IMR-90 (cell line): ENCODE results near the gene HS6ST3. TPM values are rescaled to one million over a fixed set of nuclear protein-coding genes. Genes with fewer than 3 reads are reported as not detected.

Source experiments
- ATAC-seq: fragments of 200-7000 bp; cut with Tn5 transposase; 2 replicates; pipeline ENCODE4 v1.9.1; 2020; ENCODE audit warnings: low read depth, mild to moderate bottlenecking, moderate library complexity
- BruUV-seq: library from RNA; stranded (reverse); fragments of 400-500 nt; replicated peaks from 2 replicates; lab custom pipeline; 2021; lab: Mats Ljungman, UMichigan
- CTCF ChIA-PET: fragments of 300-600 bp; formaldehyde crosslinking; extraction: SDS; loops from one replicate; lab custom pipeline; 2021; ENCODE audit warnings: antibody characterized with exemption; lab: Yijun Ruan, JAX
- POLR2A ChIA-PET: fragments of 300-600 bp; sonication (Branson Sonifier 250); formaldehyde crosslinking; loops from one replicate; lab custom pipeline; 2022; ENCODE audit warnings: antibody characterized with exemption; ENCODE audit not compliant: unreplicated experiment; lab: Charles Lee
- DNase-seq: peaks from one replicate; pipeline ENCODE4 v3.0.0; 2013
- H2AFZ ChIP-seq: replicated peaks from 2 replicates; pipeline ENCODE3; 2013; ENCODE audit warnings: low read length, mild to moderate bottlenecking; ENCODE audit not compliant: poor library complexity
- H2AK5ac ChIP-seq: 2 replicates; pipeline ENCODE4 v1.6.1; 2013; ENCODE audit warnings: low read depth, low read length, inconsistent platforms
- H2AK9ac ChIP-seq: replicated peaks from 2 replicates; pipeline ENCODE3; 2013; ENCODE audit warnings: mild to moderate bottlenecking, low read depth, low read length, moderate library complexity; ENCODE audit not compliant: poor library complexity
- H2BK120ac ChIP-seq: 2 replicates; pipeline ENCODE4 v1.6.1; 2013; ENCODE audit warnings: low read depth, low read length, inconsistent platforms
- H2BK15ac ChIP-seq: 3 replicates; pipeline ENCODE4 v1.6.1; 2013; ENCODE audit warnings: low read depth, low read length, inconsistent platforms
- H2BK20ac ChIP-seq: 2 replicates; pipeline ENCODE4 v1.6.1; 2013; ENCODE audit warnings: low read depth, mild to moderate bottlenecking, inconsistent platforms, low read length, moderate library complexity
- H2BK5ac ChIP-seq: 2 replicates; pipeline ENCODE4 v1.6.1; 2013; ENCODE audit warnings: mild to moderate bottlenecking, low read depth, low read length, inconsistent platforms; ENCODE audit not compliant: poor library complexity, severe bottlenecking
- H3K14ac ChIP-seq: replicated peaks from 2 replicates; pipeline ENCODE4 v1.6.1; 2013; ENCODE audit warnings: low read depth, low read length, inconsistent platforms
- H3K18ac ChIP-seq: 2 replicates; pipeline ENCODE4 v1.6.1; 2013; ENCODE audit warnings: low read depth, low read length, control low read depth
- H3K23ac ChIP-seq: 2 replicates; pipeline ENCODE4 v1.6.1; 2013; ENCODE audit warnings: low read depth, low read length, inconsistent platforms
- H3K27ac ChIP-seq: 2 replicates; pipeline ENCODE4 v1.5.1; 2013; ENCODE audit warnings: mild to moderate bottlenecking, control low read depth, low read length; ENCODE audit not compliant: insufficient read depth
- H3K27me3 ChIP-seq: 2 replicates; pipeline ENCODE4 v1.6.1; 2013; ENCODE audit warnings: low read length; ENCODE audit not compliant: control insufficient read depth, insufficient read depth
- H3K36me3 ChIP-seq: 2 replicates; pipeline ENCODE4 v1.6.1; 2013; ENCODE audit warnings: low read length, mixed read lengths; ENCODE audit not compliant: control insufficient read depth, insufficient read depth
- H3K4ac ChIP-seq: 2 replicates; pipeline ENCODE4 v1.6.1; 2013; ENCODE audit warnings: low read depth, low read length, inconsistent platforms
- H3K4me1 ChIP-seq: 2 replicates; pipeline ENCODE4 v1.6.1; 2013; ENCODE audit warnings: low read length, mixed read lengths; ENCODE audit not compliant: control insufficient read depth, insufficient read depth
- H3K4me2 ChIP-seq: 2 replicates; pipeline ENCODE4 v1.6.1; 2013; ENCODE audit warnings: low read depth, mild to moderate bottlenecking, control low read depth, low read length, moderate library complexity
- H3K4me3 ChIP-seq: 2 replicates; pipeline ENCODE4 v1.5.1; 2013; ENCODE audit warnings: low read depth, mild to moderate bottlenecking, control low read depth, low read length, moderate library complexity; ENCODE audit not compliant: insufficient read depth
- H3K56ac ChIP-seq: 2 replicates; pipeline ENCODE4 v1.6.1; 2013; ENCODE audit warnings: low read length, inconsistent platforms; ENCODE audit not compliant: insufficient read depth; ENCODE audit errors: extremely low read depth
- H3K79me1 ChIP-seq, 2 experiments: 2 replicates each; pipeline ENCODE4 v1.6.1; 2013; ENCODE audit warnings: low read length in 2 of 2, inconsistent platforms in 1 of 2, low read depth in 1 of 2
- H3K9ac ChIP-seq: 2 replicates; pipeline ENCODE4 v1.6.1; 2013; ENCODE audit warnings: low read depth, low read length, control low read depth
- H3K9me1 ChIP-seq: 2 replicates; pipeline ENCODE4 v1.6.1; 2013; ENCODE audit warnings: low read length, inconsistent platforms; ENCODE audit not compliant: insufficient read depth
- H3K9me3 ChIP-seq: 2 replicates; pipeline ENCODE4 v1.6.1; 2013; ENCODE audit warnings: low read length; ENCODE audit not compliant: control insufficient read depth, insufficient read depth
- H4K20me1 ChIP-seq: 2 replicates; pipeline ENCODE4 v1.6.1; 2013; ENCODE audit warnings: low read length, inconsistent platforms; ENCODE audit not compliant: insufficient read depth
- H4K5ac ChIP-seq: 2 replicates; pipeline ENCODE4 v1.6.1; 2013; ENCODE audit warnings: mild to moderate bottlenecking, low read depth, low read length, control low read depth
- H4K8ac ChIP-seq, 2 experiments: 2 replicates each; pipeline ENCODE4 v1.6.1; 2013; ENCODE audit warnings: low read depth in 2 of 2, low read length in 2 of 2, control low read depth in 1 of 2, inconsistent platforms in 1 of 2
- H4K91ac ChIP-seq: 2 replicates; pipeline ENCODE4 v1.6.1; 2013; ENCODE audit warnings: low read depth, low read length, inconsistent platforms; ENCODE audit not compliant: insufficient read depth
- CTCF ChIP-seq: conservative IDR thresholded peaks from 2 replicates; pipeline ENCODE4 v1.5.1; 2012; ENCODE audit warnings: mild to moderate bottlenecking, low read depth, low read length, improper control_type of control experiment
- NFE2L2 ChIP-seq: fragments of 150-350 bp; IDR thresholded peaks from 2 replicates; pipeline ENCODE4 v1.6.1; 2016; ENCODE audit warnings: low read depth, mild to moderate bottlenecking, low read length
- WGBS, 2 experiments: methylation state at CpG; one replicate each; pipeline versions ENCODE4 v1.1.5 to v1.1.7; 2013; ENCODE audit warnings: missing lambda C conversion rate in 2 of 2; ENCODE audit not compliant: insufficient read length in 1 of 2; ENCODE audit errors: extremely low coverage in 2 of 2; 5-methylcytosine and 5-hydroxymethylcytosine counted together
- dilution Hi-C: fragments of 300-500 bp; cut with HindIII; formaldehyde crosslinking; loops from one replicate; pipeline ENCODE4 v1.14.3; 2018; ENCODE audit warnings: low sequenced_read_pairs; ENCODE audit not compliant: unreplicated experiment
- in situ Hi-C: fragments of 300-500 bp; cut with MboI; formaldehyde crosslinking; loops from 3 replicates; pipeline ENCODE4 v1.14.3; 2019; ENCODE audit warnings: low sequenced_read_pairs, inconsistent platforms, mixed read lengths
- intact Hi-C: fragments of 100-400 bp; cut with micrococcal nuclease; formaldehyde crosslinking; loops from 2 replicates; pipeline ENCODE4 v1.10.0; 2022
- polyA plus RNA-seq, 3 experiments: library from polyadenylated mRNA; depleted of rRNA; stranded (reverse); fragments of >200 nt; gene quantifications; 2 replicates each; pipeline ENCODE4 v1.2.3, GENCODE V29; 2012; ENCODE audit warnings: low replicate concordance in 1 of 3
- total RNA-seq: library from RNA; depleted of rRNA; stranded (reverse); fragments of >200 nt; gene quantifications from 2 replicates; pipeline ENCODE4 v1.2.3, GENCODE V29; 2012

The HS6ST3 gene
- total and polyA plus RNA-seq, 2 of the 4 experiments (the other 2 are of a cell fraction), result not detected

- Histone ChIP-seq H3K4me2 (no peak overlapping the region), H2BK15ac (no peak overlapping the region), H3K4ac (no peak overlapping the region), H3K9me1 (no peaks in the 10 kb centered on the region), H2BK20ac (no peak overlapping the region), H3K79me1 (no peaks in the 10 kb centered on the region), H3K56ac (no peak overlapping the region), H3K14ac (no peak overlapping the region), H3K4me1 (no peaks in the 10 kb centered on the region), H4K20me1 (no peaks in the 10 kb centered on the region), H4K5ac (no peak overlapping the region), H2AFZ (no peak overlapping the region), H3K9ac (no peak overlapping the region), H4K91ac (no peak overlapping the region), H2AK9ac (no peak overlapping the region), H3K18ac (no peak overlapping the region), H3K36me3 (no peaks in the 10 kb centered on the region), H2BK120ac (no peak overlapping the region), H3K4me3 (no peak overlapping the region), H3K27me3 (no peaks in the 10 kb centered on the region), H2AK5ac (no peak overlapping the region), H3K9me3 (no peaks in the 10 kb centered on the region), H2BK5ac (no peak overlapping the region), H4K8ac (no peak overlapping the region), H3K23ac (no peak overlapping the region), H3K27ac (no peak overlapping the region)
- in situ Hi-C loops, result no loop called here
- intact Hi-C loops, result loop anchor here (2.0 to 5.0 kb wide), 2 partner anchors 821 to 888 kb away; no protein-coding TSS in a partner anchor
- no CpG with 5 or more reads among the region's 3 CpGs for WGBS, 2 experiments
- ChIA-PET CTCF (interaction anchor here (0.6 to 1.1 kb wide), 4 partner anchors 14 to 1476 kb away, joined by 3 to 7 read pairs (median 4); no protein-coding TSS in a partner anchor), POLR2A (no interaction called here)
- dilution Hi-C loops, result no loop called here
- BruUV-seq, result no TSS peak
- ATAC-seq (no peak), DNase-seq (peak; percentile 2)
- TF ChIP-seq CTCF, result 0 out of 2 replicates have a peak, but pooled peaks have one; percentile 9
- TF ChIP-seq NFE2L2, result no peak
Measured at GRCh38 chr13:96141032-96141431, 51.1 kb downstream of the HS6ST3 start.
